Ectodermal cell (in vitro differentiated cells): ENCODE results near the gene OMP.

Experiments used
- H3K27ac ChIP-seq: 2 replicates; pipeline ENCODE4 v1.7.0; 2013; ENCODE audit warnings: mild to moderate bottlenecking, low read depth, low read length; ENCODE audit not compliant: insufficient read depth, poor library complexity, severe bottlenecking
- H3K27me3 ChIP-seq: 2 replicates; pipeline ENCODE4 v1.7.0; 2013; ENCODE audit warnings: mild to moderate bottlenecking, low read length; ENCODE audit not compliant: insufficient read depth, control insufficient read depth, poor library complexity, severe bottlenecking
- H3K36me3 ChIP-seq: one replicate; pipeline ENCODE4 v1.7.0; 2013; ENCODE audit warnings: low read length; ENCODE audit not compliant: control insufficient read depth, insufficient read depth
- H3K4me1 ChIP-seq: one replicate; pipeline ENCODE4 v1.7.0; 2013; ENCODE audit warnings: low read length; ENCODE audit not compliant: control insufficient read depth, insufficient read depth
- H3K4me3 ChIP-seq: 2 replicates; pipeline ENCODE4 v1.7.0; 2013; ENCODE audit warnings: low read depth, low read length, control low read depth; ENCODE audit not compliant: insufficient read depth
- H3K9me3 ChIP-seq: 2 replicates; pipeline ENCODE4 v1.7.0; 2013; ENCODE audit warnings: mild to moderate bottlenecking, low read length, moderate library complexity; ENCODE audit not compliant: control insufficient read depth
- WGBS, 2 experiments: methylation state at CpG; one replicate each; pipeline ENCODE4 v1.1.7; 2013; ENCODE audit warnings: missing lambda C conversion rate in 2 of 2; 5-methylcytosine and 5-hydroxymethylcytosine counted together

OMP gene

DNA sequence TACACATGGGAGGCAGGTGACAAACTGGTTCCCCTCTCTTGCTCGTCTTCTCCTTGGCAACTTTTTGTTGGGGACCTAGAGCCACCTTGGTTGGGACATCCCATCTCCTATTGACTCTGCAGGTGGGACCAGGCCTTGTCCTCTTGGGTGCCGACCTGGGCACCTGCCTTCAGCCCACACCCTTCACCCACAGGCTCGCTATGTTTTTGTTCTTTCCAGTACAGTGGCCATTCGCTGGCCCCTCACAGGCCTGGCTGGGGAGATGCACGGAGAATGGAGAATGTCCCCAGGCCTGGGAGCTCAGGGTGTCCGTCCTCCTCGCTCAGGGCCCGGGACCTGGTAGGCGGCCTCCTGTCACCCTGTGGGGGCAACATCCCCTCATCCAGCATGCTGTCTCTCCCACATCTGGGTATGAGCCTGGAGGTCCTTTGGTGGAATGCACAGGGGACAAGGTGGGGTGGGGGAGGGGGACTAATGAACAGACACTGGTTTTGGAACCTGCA is 14.9 kb upstream of the OMP start:
- H3K4me1 ChIP-seq, result no peaks in the 10 kb centered on the region
- 92 to 95% methylated on average over 9 of the region's 9 CpGs for WGBS, 2 experiments
- no peaks in the 10 kb centered on the region for H3K9me3 ChIP-seq
- H3K27me3 ChIP-seq, result no peaks in the 10 kb centered on the region
- no peak overlapping the region for H3K4me3 ChIP-seq
- no peaks in the 10 kb centered on the region for H3K36me3 ChIP-seq
- H3K27ac ChIP-seq, result no peak overlapping the region

DNA sequence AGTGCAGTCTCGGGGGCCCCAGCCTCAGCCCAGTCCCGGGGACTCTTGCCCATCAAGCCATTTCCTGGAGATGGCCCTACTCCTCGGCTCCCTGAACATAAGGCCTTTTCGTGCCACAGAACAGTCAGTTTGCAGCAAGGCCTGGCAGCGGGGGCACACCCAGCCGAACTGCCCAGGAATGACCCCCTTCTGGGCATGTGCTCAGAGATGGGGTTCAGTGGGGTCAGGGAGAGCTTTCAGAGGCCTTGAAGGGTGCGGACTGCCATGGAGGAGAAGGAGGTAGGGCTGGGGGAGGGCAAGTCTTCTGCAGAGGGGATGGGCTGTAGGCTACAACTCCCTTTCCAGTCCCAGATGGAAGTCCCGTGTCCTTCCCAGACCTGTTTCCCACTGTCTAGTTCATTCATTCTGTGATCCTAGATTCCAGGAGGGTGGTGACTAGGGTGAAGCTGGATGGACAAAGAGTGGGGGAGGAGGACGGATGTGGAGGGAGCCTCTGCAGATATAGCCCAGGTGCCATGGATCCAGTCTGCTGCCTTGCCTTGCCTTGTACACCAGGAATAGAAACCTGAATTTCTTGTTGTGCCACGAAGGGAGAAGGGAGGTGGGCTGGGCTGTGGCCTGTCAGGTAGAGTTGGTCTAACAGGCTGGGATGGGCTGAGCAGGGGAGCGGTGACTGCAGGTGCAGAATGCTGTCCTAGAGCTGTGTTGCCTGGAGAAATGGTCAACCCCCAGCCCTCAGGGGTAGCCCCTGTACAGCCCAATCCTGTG is 14.2 kb upstream of the OMP start:
- H3K36me3 ChIP-seq, result no peaks in the 10 kb centered on the region

DNA sequence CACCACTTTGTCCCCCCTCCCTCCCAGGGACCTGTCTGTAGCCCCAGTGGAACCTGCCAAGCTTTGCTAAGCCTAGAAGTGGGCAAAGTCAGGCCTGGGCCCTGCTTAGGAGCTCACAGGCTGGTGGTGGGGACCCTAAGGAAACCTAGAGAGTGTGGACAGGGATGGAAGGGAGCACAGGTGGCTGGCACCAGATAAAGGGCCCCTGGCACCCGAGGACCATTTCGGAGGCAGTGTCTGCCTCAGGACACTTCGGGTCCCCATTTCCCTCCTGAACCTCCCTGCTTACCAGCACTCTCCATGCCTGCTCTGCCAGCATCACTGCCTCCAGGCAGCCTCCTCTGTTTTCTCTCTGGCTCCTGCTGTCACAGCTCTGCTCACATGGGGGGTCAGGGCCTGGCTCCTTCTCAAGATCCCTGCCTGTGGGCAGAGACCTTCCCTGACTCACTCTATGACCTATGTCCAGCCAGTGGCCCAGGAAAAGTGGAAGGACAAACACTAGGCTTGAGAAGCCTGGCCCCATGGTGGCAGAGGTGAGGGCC is 13.6 kb upstream of the OMP start:
- 90 to 92% methylated on average over 3 of the region's 3 CpGs for WGBS, 2 experiments
- Histone ChIP-seq H3K36me3 (no peaks in the 10 kb centered on the region), H3K4me1 (no peaks in the 10 kb centered on the region)

More for the DNA sequence above, 14.2 kb upstream of the OMP start:
- H3K27ac ChIP-seq, result no peak overlapping the region
- 89 to 90% methylated on average over 11 of the region's 11 CpGs for WGBS, 2 experiments
- no peaks in the 10 kb centered on the region for H3K4me1 ChIP-seq
- H3K27me3 ChIP-seq, result no peaks in the 10 kb centered on the region
- no peaks in the 10 kb centered on the region for H3K9me3 ChIP-seq
- H3K4me3 ChIP-seq, result no peak overlapping the region

DNA sequence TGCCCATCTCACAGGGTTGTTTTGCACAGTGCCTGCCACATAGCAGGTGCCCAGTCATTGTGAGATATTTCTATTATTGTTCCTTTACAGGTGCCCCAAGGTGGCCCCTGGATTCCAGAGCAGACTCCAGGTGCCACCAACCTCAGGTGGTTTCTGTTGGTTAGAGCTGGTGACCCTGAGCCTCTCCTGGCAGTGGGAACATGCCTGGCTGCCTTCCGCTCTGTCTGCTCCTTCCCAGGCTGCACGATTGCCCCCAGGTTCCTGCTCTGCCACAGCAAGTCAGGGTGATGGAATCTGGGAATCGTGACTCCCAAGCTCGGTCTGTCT is 12.6 kb upstream of the OMP start:
- Histone ChIP-seq H3K36me3 (no peaks in the 10 kb centered on the region), H3K27ac (no peak overlapping the region), H3K4me3 (no peak overlapping the region), H3K27me3 (no peaks in the 10 kb centered on the region), H3K9me3 (no peaks in the 10 kb centered on the region), H3K4me1 (no peaks in the 10 kb centered on the region)
- 93 to 94% methylated on average over 4 of the region's 4 CpGs for WGBS, 2 experiments

More for the DNA sequence above, 13.6 kb upstream of the OMP start:
- Histone ChIP-seq H3K9me3 (no peaks in the 10 kb centered on the region), H3K27ac (no peak overlapping the region), H3K27me3 (no peaks in the 10 kb centered on the region), H3K4me3 (no peak overlapping the region)

DNA sequence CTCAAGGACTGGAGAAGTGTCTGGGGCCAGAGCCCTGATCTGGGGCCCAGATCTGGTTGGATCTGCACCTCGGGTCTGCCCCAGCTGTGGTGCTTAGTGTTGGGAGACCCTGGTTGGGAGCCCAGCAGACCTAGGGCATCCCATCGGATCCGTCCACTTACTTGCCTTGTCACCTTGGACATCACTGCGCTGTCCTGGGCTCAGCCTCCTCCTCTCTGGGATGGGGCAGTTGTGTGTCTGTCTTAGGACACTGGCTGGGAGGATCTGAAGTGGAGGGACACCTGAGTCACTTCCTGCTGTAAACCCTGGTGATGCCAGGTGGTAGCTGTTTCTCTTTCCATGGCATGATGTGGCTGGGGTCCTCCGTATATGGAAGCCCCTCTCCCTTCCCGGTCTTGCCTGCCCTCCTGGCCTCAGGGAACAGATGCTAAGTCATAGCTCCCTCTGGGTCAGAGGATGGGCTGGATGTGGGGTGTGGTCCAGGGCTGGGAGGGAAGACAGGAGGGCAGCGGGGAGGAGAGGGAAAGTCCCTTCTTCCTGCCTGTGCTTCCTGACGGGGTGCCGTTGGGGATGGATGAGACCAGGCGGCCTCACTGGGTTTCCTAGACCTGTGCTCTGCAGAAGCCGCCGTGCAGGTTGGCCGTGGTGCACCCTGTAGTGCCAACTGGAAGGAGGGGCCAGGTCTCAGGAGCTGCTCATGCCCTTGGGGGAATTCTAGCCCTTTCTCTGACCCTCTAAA is 12.1 kb upstream of the OMP start:
- Histone ChIP-seq H3K36me3 (no peaks in the 10 kb centered on the region), H3K27ac (no peak overlapping the region)
- 77 to 78% methylated on average over 13 of the region's 13 CpGs for WGBS, 2 experiments

DNA sequence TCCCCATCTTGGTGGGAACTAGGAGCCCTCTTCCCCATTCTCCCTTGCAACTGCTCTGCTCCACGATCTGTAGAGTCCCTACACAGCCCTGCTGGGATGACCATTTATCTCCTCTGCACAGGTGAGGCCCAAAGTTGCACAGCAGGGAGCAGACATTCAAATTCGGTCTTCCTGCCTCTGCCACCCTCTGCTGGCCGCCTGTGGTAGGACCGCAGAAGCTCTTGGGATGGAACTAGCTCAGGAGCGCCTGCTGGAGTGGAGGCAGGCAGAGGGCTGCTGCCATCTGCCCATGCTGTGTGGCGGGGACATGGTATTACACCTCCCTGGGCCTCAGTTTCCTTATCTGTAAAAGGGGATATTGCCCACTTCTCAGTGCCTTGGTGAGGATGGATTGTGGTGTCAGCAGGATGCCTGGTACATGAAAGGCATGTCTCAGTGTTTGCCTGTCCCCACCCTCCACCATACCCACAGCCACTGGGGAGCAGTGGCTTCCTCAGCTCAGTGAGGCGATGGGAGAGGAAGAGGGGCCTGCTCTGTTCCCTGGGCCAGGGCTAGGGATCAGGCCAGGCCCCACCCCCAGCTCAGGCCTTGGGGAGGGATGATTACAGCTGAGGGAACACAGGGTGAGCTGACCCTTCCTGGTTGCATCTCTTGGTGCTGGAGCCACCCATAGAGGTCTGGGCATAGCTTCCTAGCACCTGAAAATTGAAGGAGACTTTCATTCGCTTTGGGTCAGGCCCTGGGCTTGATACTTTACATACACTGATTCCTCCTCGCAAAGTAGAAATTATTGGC is 11.3 kb upstream of the OMP start:
- peaks cover 3% of the 10 kb centered on the region for H3K4me1 ChIP-seq
- no peaks in the 10 kb centered on the region for H3K9me3 ChIP-seq
- WGBS, 2 experiments, result 47% methylated on average over 9 of the region's 9 CpGs
- H3K27me3 ChIP-seq, result no peaks in the 10 kb centered on the region
- no peaks in the 10 kb centered on the region for H3K36me3 ChIP-seq
- H3K27ac ChIP-seq, result no peak overlapping the region
- H3K4me3 ChIP-seq, result no peak overlapping the region

More for the DNA sequence above, 12.1 kb upstream of the OMP start:
- Histone ChIP-seq H3K27me3 (no peaks in the 10 kb centered on the region), H3K4me1 (no peaks in the 10 kb centered on the region), H3K9me3 (no peaks in the 10 kb centered on the region), H3K4me3 (no peak overlapping the region)

DNA sequence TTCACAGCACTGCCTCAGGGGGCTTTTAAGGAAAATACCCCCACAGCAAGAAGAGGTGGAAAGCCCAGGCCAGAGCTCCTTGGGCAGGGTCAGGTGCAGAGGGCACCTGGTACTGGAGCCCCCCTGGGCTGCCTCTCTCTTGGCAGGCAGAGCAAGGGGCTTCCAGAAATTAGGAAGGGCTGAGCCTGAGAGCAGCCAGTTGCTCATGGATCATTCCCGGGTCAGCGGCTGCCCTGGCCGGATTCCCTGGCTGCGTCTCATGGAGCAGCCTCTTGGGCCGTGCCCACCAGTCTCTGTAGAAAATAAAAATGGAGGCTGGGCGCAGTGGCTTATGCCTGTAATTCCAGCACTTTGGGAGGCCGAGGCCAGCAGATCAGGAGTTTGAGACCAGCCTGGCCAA is 10.3 kb upstream of the OMP start:
- H3K36me3 ChIP-seq, result no peaks in the 10 kb centered on the region

DNA sequence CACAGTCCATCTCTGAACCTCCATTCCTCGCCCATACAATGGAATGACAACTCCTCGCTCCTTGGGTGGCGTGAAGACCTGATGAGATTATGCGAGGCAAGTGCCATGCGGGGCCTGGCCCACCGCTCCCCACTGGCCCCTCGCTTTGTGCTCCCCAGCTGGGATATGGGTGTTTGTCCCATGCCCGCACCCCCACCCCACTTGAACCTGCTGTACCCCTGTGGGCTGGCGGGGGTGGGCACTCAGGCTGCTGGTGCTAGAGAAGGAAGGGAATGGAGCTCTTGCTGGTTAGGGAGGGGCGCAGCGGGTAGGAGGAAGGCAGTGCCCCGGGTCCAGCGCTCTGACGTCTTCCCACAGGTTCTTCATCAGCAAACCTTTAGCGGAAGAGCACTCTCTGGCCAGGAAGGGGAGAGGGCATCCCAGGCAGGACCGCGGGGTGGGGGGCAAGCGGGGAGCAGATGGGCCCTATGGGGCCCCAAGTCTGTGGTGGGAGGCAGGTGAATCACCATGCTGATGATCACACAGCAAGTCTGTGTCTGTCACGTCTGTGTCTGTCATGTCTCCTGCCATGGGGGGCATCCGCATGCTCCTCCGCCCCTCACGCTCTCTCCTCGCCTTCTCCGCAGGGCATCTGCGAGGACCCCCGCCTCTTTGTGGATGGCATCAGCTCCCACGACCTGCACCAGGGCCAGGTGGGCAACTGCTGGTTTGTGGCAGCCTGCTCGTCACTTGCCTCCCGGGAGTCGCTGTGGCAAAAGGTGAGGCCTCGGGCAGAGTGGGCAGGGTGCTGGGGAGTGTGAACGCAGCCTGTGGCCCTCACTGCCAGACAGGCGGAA is 9.4 kb upstream of the OMP start:
- Histone ChIP-seq H3K4me1 (peaks cover 3% of the 10 kb centered on the region), H3K27ac (no peak overlapping the region), H3K4me3 (no peak overlapping the region), H3K36me3 (no peaks in the 10 kb centered on the region), H3K27me3 (no peaks in the 10 kb centered on the region), H3K9me3 (no peaks in the 10 kb centered on the region)
- WGBS, 2 experiments, result 89% methylated on average over 33 of the region's 33 CpGs

More for the DNA sequence above, 10.3 kb upstream of the OMP start:
- no peak overlapping the region for H3K4me3 ChIP-seq
- WGBS, 2 experiments, result 86% methylated on average over 7 of the region's 7 CpGs
- no peaks in the 10 kb centered on the region for H3K9me3 ChIP-seq
- H3K27ac ChIP-seq, result no peak overlapping the region
- peaks cover 3% of the 10 kb centered on the region for H3K4me1 ChIP-seq
- H3K27me3 ChIP-seq, result no peaks in the 10 kb centered on the region

DNA sequence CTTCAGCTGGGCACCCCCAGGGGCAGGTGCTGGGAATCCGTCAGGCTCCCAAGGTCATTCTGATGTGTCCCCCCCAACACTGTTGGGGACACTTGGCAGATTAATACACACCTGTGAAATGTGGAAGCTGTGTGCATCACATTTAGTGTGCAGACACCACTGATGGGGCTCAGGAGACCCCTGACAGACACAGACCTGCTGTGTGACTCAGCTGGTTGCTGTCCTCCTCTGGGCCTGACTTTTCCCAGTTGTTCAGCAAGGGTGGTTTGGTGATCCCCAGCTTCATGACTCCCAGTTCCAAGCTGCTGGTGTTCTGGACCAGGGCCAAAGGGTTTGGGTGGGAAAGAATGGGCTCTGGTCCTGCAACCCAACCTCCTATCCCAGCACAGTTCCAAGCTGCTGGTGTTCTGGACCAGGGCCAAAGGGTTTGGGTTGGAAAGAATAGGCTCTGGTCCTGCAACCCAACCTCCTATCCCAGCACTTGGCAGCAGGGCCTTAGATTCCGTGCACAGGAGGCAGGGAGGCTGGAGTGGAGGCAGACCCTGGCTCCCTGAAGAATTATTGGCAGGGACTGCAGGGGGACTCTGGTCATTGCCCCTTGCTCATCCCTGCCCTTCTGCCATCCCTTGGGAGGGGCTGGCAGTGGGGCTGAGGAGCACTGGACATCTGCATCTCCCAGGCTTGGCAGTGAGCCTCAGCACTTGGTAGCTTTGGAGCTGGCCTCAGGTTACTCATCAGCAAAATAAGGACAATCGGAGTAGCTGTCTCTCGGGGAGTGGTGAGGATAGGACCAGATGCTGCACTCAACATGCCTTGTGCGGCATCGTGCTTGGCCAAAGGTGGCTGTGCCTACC is 8.4 kb upstream of the OMP start:
- 96 to 97% methylated on average over 6 of the region's 6 CpGs for WGBS, 2 experiments
- peaks cover 3% of the 10 kb centered on the region for H3K4me1 ChIP-seq
- H3K36me3 ChIP-seq, result no peaks in the 10 kb centered on the region
- no peak overlapping the region for H3K4me3 ChIP-seq
- H3K9me3 ChIP-seq, result no peaks in the 10 kb centered on the region
- no peaks in the 10 kb centered on the region for H3K27me3 ChIP-seq
- H3K27ac ChIP-seq, result no peak overlapping the region
